Inflammatory macrophage (primary cell): ENCODE measurements around the gene FAM111A.

ENCODE experiments used
- DNase-seq, 2 donors: peaks; one replicate each; pipeline ENCODE4 v3.0.0-alpha.2; 2020 to 2022

FAM111A gene

DNA sequence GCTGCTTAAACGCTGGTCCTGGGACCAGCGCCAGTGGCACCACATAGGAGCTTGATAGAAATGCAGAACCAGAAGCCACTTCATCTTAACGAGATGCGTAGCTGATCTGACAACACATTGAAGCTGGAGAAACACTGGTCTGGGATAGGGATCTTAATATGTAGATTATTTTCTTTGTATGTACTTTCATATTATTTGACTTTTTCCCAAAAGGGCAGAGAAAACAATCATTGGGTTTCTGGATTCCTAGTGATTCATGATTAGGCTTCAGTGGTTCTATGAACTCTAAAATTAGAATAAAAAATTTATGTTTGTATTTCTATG lies 57.7 kb downstream of the FAM111A start:
- peak in 1 of 2 donors; percentile 93 for DNase-seq

DNA sequence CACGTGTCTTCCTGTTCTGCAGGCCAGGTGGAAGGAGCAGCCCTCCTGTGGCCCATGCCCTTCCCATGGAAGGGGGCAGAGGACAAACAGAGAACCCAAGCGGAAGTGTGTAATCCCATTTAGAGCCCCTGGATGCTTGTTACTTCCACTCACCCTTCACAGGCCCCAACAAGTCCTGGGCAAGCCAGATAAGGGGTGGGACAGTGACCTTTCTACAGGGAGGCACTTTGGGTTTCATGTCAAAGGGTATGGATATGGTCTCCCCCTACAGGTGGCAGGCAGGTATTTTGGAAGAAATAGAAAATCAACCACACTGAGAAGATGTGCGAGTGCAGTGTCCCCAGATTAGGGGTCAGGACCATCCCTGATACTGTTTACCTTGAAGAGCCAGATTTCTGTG lies 58.7 kb downstream of the FAM111A start:
- DNase-seq, result no peak
